Esophagus squamous epithelium (tissue), 5 donors: Measurements from ENCODE around the gene ATF7IP2. TPM values are rescaled to one million over a fixed set of nuclear protein-coding genes. Genes with fewer than 3 reads are reported as not detected.

ENCODE experiments used
- DNase-seq: peaks from one replicate; lab custom pipeline; 2025; lab: John Stamatoyannopoulos, UW
- H3K27ac ChIP-seq, 4 donors: fragments of 200-600 bp; sonication (generic); one replicate each; pipeline ENCODE4 v1.5.1; 2016 to 2019; ENCODE audit warnings: mild to moderate bottlenecking in 1 of 4
- H3K27me3 ChIP-seq, 4 donors: fragments of 200-600 bp; sonication (generic); 1 replicate in 3 of 4; 2 replicates in 1 of 4; pipeline versions ENCODE4 v1.5.1 to v1.6.0; 2017 to 2021; ENCODE audit warnings: antibody characterized with exemption in 1 of 4
- H3K36me3 ChIP-seq, 3 donors: fragments of 200-600 bp; sonication (generic); one replicate each; pipeline ENCODE4 v1.5.1; 2016 to 2019
- H3K4me1 ChIP-seq, 3 donors: fragments of 200-600 bp; sonication (generic); one replicate each; pipeline ENCODE4 v1.5.1; 2017 to 2019
- H3K4me3 ChIP-seq, 4 donors: fragments of 200-600 bp; sonication (generic); 1 replicate in 3 of 4; 2 replicates in 1 of 4; pipeline ENCODE4 v1.5.1; 2016 to 2019; ENCODE audit warnings: mild to moderate bottlenecking in 2 of 4, moderate library complexity in 1 of 4
- H3K9me3 ChIP-seq, 3 donors: fragments of 200-600 bp; sonication (generic); one replicate each; pipeline ENCODE4 v1.5.1; 2016 to 2019
- POLR2A ChIP-seq, 4 donors: fragments of 450-650 bp; IDR thresholded peaks; one replicate each; pipeline ENCODE4 v1.6.1; 2017; ENCODE audit warnings: antibody characterized with exemption in 4 of 4, mild to moderate bottlenecking in 4 of 4, moderate library complexity in 3 of 4
- WGBS, 2 donors: methylation state at CpG; one replicate each; pipeline ENCODE4 v1.1.5; 2018; 5-methylcytosine and 5-hydroxymethylcytosine counted together
- intact Hi-C: fragments of 100-400 bp; cut with DNase I; formaldehyde crosslinking; loops from one replicate; pipeline ENCODE4 v1.15.0; 2022
- total RNA-seq, 4 donors: library from RNA; depleted of rRNA; stranded (reverse); fragments of >200 nt; gene quantifications; one replicate each; pipeline ENCODE4 v1.1.0, GENCODE V29; 2016
- TF ChIP-seq, protein P1 (sequence below), 6 experiments: fragments of 450-650 bp in 4 of 6; fragments of 200-600 bp in 2 of 6; sonication (generic) in 2 of 6; IDR thresholded peaks; one replicate each; pipeline ENCODE4 v1.5.1; 2016 to 2019; ENCODE audit warnings: antibody characterized with exemption in 6 of 6, mild to moderate bottlenecking in 4 of 6, moderate library complexity in 4 of 6
- donor health status: DM: yes; HTN: yes; CAD: no.

ATF7IP2 gene
- total RNA-seq, 4 donors from 2014 or later, result 4.1 to 12.2 (median 8.9) TPM

DNA sequence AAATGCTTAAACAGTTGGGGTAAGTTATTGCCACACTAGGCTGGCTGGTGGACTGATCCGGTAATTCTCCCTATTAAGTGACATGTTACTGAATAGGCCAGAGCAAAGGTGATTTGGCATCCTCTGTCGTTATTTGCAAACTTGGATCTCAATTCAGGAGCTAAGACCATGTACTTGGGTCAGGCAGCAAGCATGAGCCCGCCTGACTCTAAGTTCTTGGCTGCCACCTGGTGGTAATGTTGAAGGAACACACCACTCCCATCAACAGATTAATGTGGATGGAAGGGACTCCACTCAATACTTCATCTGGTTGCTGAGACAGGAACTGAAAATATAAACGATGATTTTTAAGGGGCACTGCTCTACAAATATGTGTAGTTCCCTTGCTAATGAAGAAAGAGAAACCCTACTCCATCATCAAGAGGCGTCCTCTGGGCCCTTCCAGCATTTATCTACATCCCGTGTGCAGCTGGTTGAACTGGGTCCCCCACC lies 123.7 kb downstream of the ATF7IP2 start:
- no peak for DNase-seq
- WGBS, 2 donors, result 19 to 20% methylated on average over 6 of the region's 6 CpGs
- intact Hi-C loops, result loop anchor here (10.0 kb wide), 1 partner anchor 195 kb away; no protein-coding TSS in a partner anchor
- H3K4me3 ChIP-seq, result no peak overlapping the region
- H3K9me3 ChIP-seq, result no peaks in the 10 kb centered on the region
- H3K36me3 ChIP-seq, result peaks cover 0 to 58% (median 0%) of the 10 kb centered on the region in 3 donors
- TF ChIP-seq POLR2A (IDR thresholded peaks at IDR 0.05), result no peak
- TF ChIP-seq, protein P1, sequence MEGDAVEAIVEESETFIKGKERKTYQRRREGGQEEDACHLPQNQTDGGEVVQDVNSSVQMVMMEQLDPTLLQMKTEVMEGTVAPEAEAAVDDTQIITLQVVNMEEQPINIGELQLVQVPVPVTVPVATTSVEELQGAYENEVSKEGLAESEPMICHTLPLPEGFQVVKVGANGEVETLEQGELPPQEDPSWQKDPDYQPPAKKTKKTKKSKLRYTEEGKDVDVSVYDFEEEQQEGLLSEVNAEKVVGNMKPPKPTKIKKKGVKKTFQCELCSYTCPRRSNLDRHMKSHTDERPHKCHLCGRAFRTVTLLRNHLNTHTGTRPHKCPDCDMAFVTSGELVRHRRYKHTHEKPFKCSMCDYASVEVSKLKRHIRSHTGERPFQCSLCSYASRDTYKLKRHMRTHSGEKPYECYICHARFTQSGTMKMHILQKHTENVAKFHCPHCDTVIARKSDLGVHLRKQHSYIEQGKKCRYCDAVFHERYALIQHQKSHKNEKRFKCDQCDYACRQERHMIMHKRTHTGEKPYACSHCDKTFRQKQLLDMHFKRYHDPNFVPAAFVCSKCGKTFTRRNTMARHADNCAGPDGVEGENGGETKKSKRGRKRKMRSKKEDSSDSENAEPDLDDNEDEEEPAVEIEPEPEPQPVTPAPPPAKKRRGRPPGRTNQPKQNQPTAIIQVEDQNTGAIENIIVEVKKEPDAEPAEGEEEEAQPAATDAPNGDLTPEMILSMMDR (IDR thresholded peaks at IDR 0.05), result peak; percentile 65 to 87 (median 82)
- H3K27me3 ChIP-seq, result no peaks in the 10 kb centered on the region
- peaks cover 0 to 6% (median 0%) of the 10 kb centered on the region in 3 donors for H3K4me1 ChIP-seq
- no peak overlapping the region for H3K27ac ChIP-seq

GRCh38 chr16:10510279-10510678 lies 124.4 kb downstream of the ATF7IP2 start:
- Histone ChIP-seq H3K36me3 (peaks cover 0 to 58% (median 0%) of the 10 kb centered on the region in 3 donors), H3K27ac (no peak overlapping the region), H3K4me3 (no peak overlapping the region), H3K27me3 (no peaks in the 10 kb centered on the region), H3K4me1 (peaks cover 0 to 11% (median 0%) of the 10 kb centered on the region in 3 donors), H3K9me3 (no peaks in the 10 kb centered on the region)
- no peak for DNase-seq
- intact Hi-C loops, result no loop called here
- TF ChIP-seq POLR2A (IDR thresholded peaks at IDR 0.05), result no peak
- TF ChIP-seq, protein P1 (IDR thresholded peaks at IDR 0.05), result no peak
- 36 to 56% methylated on average over 1 to 2 of the region's 2 CpGs for WGBS, 2 donors

- Histone ChIP-seq H3K36me3 (peaks cover 0 to 46% (median 0%) of the 10 kb centered on the region in 3 donors), H3K4me3 (no peak overlapping the region), H3K9me3 (no peaks in the 10 kb centered on the region), H3K27me3 (no peaks in the 10 kb centered on the region), H3K27ac (no peak overlapping the region), H3K4me1 (peaks cover 0 to 13% (median 0%) of the 10 kb centered on the region in 3 donors)
- 64 to 75% methylated on average over 1 of the region's 1 CpG for WGBS, 2 donors
- TF ChIP-seq, protein P1 (IDR thresholded peaks at IDR 0.05), result no peak
- TF ChIP-seq POLR2A (IDR thresholded peaks at IDR 0.05), result no peak
- intact Hi-C loops, result no loop called here
- DNase-seq, result no peak
Observed at GRCh38 chr16:10511829-10512228, 126.0 kb downstream of the ATF7IP2 start.

- no peak for DNase-seq
- intact Hi-C loops, result no loop called here
- Histone ChIP-seq H3K27me3 (no peaks in the 10 kb centered on the region), H3K9me3 (no peaks in the 10 kb centered on the region), H3K4me3 (no peak overlapping the region), H3K36me3 (peaks cover 0 to 25% (median 0%) of the 10 kb centered on the region in 3 donors), H3K4me1 (peaks cover 0 to 13% (median 0%) of the 10 kb centered on the region in 3 donors), H3K27ac (no peak overlapping the region)
- WGBS, 2 donors, result 15 to 45% methylated on average over 5 to 6 of the region's 6 CpGs
- TF ChIP-seq, protein P1 (IDR thresholded peaks at IDR 0.05), result peak in 5 of 6 experiments; percentile 49 to 75 (median 69)
- no peak for TF ChIP-seq POLR2A (IDR thresholded peaks at IDR 0.05)
Observed at GRCh38 chr16:10514369-10515055, 128.7 kb downstream of the ATF7IP2 start.

DNA sequence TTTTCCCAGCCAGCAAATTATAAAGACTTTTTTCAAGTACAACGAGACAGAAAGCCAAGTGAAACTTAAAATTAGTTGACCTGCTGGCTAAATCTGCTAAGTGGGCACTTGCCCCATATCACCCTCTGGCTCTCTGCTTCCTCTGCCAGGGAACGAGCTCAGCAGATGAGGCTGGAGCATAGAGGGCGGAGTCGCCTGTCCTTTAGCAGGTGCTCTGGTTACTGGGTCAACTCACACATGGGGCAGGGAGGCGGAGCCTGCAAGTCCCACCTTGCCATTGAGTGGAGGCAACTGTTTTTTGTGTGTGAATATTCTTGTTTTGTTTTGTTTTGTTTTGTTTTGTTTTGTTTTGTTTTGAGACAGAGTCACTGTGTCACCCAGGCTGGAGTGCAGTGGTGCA lies 132.0 kb downstream of the ATF7IP2 start:
- H3K4me3 ChIP-seq, result no peak overlapping the region
- 68 to 87% methylated on average over 4 to 5 of the region's 5 CpGs for WGBS, 2 donors
- peaks cover 0 to under 1% (median 0%) of the 10 kb centered on the region in 3 donors for H3K36me3 ChIP-seq
- TF ChIP-seq, protein P1 (IDR thresholded peaks at IDR 0.05), result no peak
- no peaks in the 10 kb centered on the region for H3K27me3 ChIP-seq
- intact Hi-C loops, result no loop called here
- no peak for DNase-seq
- peaks cover 0 to 25% (median 0%) of the 10 kb centered on the region in 3 donors for H3K4me1 ChIP-seq
- no peak overlapping the region for H3K27ac ChIP-seq
- no peaks in the 10 kb centered on the region for H3K9me3 ChIP-seq
